Hematopoietic multipotent progenitor cell treated with erythropoietin and hydrocortisone succinate and interleukin-3 and kit ligand, for 17 days (in vitro differentiated cells): Measurements from ENCODE around the gene TIMM13.

Experiments used
- DNase-seq: peaks from one replicate; pipeline ENCODE4 v3.0.0-alpha.2; 2015; ENCODE audit warnings: low spot score

Gene TIMM13

DNA sequence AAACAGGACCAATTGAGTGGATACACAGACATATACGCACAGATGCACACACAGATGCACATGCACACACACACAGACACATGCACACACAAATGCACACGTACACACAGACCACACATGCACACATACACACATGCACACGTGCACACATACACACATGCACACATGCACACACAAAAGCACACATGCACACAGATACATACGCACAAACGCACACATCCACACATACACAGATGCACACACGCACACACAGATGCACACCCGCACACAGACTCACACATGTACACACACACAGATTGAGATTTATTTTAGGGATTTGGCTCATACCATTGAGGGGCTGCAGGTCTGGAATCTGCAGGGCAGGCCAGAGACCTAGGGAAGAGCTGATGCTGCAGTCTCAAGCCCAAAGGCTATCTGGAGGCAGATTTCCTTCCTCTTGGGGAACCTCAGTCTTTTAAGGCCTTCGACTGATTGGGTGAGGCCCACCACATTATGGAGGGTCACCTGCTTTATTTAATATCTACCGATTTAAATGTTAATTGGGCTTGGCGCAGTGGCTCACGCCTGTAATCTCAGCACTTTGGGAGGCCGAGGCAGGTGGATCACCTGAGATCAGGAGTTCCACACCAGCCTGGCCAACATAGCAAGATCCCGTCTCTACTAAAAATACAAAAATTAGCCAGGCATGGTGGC, 44.7 kb downstream of the TIMM13 start:
- DNase-seq: no peak

DNA sequence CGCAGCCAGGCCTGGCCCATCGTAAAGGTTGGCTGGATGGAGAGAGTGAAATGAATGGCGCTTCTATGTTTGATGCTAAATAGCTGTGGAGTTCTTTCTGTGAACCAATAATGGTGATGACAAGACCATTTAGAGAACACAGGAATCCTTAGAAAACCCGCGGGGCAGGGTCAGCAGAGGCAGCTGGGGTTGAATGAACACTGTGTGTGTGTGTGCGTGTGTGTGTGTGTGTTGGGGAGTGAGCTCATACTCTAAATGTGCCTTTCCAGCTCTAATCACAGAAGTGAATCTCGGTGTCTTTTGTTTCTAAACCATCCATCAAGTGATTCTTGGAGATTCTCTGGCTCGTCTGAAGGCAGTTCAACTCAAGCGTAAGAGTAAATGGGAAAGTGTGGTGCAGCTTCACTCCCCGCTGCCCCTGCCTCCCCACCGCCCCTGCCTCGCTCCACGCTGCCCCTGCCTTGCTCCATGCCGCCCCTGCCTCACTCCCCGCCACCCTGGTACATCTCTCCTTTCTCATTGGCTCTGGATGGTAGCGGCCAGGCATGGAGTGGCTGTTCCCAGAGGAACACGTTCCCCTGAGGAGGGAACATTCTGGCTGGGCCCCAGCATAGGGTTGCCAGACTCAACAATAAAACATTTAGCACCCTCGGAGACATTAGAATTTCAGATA, 46.1 kb downstream of the TIMM13 start:
- DNase-seq: no peak

- DNase-seq: no peak
Measured at GRCh38 chr19:2380567-2380966, 46.8 kb downstream of the TIMM13 start.

DNA sequence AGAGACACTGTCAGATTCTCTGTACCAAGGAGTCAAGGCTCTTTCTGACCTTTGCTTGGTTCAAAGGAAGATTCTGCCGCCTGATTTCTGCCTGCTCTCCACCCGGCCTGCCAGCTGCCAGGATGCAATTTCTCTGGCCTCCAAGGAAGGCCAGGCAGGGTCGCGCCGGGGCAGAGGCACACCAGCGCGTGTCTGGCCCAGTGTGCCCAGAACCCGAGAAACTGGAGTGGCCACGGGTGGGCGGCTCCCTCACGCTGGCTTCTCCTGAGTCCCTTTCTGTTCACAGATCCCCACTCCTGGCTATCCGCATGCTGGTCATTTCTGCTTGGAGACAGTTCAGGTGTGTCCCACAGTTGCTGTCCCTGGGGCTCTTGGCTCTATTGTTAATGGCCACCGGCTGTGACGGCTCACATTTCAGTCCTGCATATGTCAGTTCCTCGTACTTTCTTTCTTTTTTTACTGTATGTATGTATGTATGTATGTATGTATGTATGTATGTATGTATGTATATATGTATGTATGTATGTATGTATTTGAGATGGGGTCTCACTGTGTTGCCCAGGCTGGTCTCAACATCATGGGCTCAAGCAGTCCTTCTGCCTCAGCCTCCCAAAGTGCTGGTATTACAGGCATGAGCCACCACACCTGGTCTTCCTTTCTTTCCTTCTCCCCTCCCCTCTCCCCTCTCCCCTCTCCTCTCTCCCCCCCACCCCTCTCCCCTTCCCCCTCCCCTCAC, 50.4 kb downstream of the TIMM13 start:
- DNase-seq: no peak
